HEK293 (cell line): ENCODE data around the gene C2orf49.

Experiments used
- CTCF ChIA-PET: fragments of 350-600 bp; formaldehyde crosslinking; extraction: SDS; loops from one replicate; lab custom pipeline; 2021; ENCODE audit warnings: antibody characterized with exemption; lab: Yijun Ruan, JAX
- POLR2A ChIA-PET: fragments of 300-600 bp; formaldehyde crosslinking; extraction: SDS; loops from one replicate; lab custom pipeline; 2020; ENCODE audit warnings: antibody characterized with exemption, inconsistent platforms; lab: Yijun Ruan, JAX
- H3K27ac ChIP-seq: fragments of 200-500 bp; sonication (Bioruptor generic); 2 replicates; pipeline ENCODE4 v1.5.1; 2014; ENCODE audit warnings: low read depth, low read length, control low read depth, inconsistent platforms; ENCODE audit errors: extremely low read depth
- H3K36me3 ChIP-seq, 2 experiments: fragments of 200-500 bp in 1 of 2; sonication (Bioruptor generic) in 1 of 2; 1 replicate in 1 of 2; 2 replicates in 1 of 2; pipeline ENCODE4 v1.5.1; 2014 to 2017; ENCODE audit warnings: inconsistent platforms in 2 of 2, low read length in 2 of 2; ENCODE audit not compliant: control insufficient read depth in 2 of 2, insufficient read depth in 1 of 2
- H3K4me1 ChIP-seq: fragments of 200-500 bp; sonication (Bioruptor generic); 2 replicates; pipeline ENCODE4 v1.5.1; 2014; ENCODE audit warnings: mild to moderate bottlenecking, low read length, inconsistent platforms; ENCODE audit not compliant: control insufficient read depth, insufficient read depth
- H3K4me3 ChIP-seq: 2 replicates; pipeline ENCODE4 v1.5.1; 2011; ENCODE audit warnings: low read depth, mild to moderate bottlenecking, control low read depth, low read length, moderate library complexity
- H3K9me3 ChIP-seq: fragments of 200-500 bp; sonication (Bioruptor generic); 2 replicates; pipeline ENCODE4 v1.5.1; 2014; ENCODE audit warnings: low read depth, low read length, inconsistent platforms; ENCODE audit not compliant: control insufficient read depth, insufficient read depth
- IKZF3 ChIP-seq: fragments of 450-650 bp; IDR thresholded peaks from 2 replicates; pipeline ENCODE4 v1.5.0; 2018; ENCODE audit warnings: missing biosample characterization, mild to moderate bottlenecking, missing genetic modification characterization, moderate library complexity
- KLF10 ChIP-seq: fragments of 450-650 bp; IDR thresholded peaks from 2 replicates; pipeline ENCODE4 v1.5.1; 2018; ENCODE audit warnings: missing biosample characterization, mild to moderate bottlenecking, missing genetic modification characterization
- KLF16 ChIP-seq: fragments of 450-650 bp; formaldehyde crosslinking; IDR thresholded peaks from 2 replicates; pipeline ENCODE4 v1.5.1; 2017; ENCODE audit warnings: missing biosample characterization, missing genetic modification characterization
- KLF8 ChIP-seq: fragments of 450-650 bp; formaldehyde crosslinking; IDR thresholded peaks from 2 replicates; pipeline ENCODE4 v1.5.1; 2016; ENCODE audit warnings: missing biosample characterization, missing genetic modification characterization
- KLF9 ChIP-seq: fragments of 450-650 bp; formaldehyde crosslinking; IDR thresholded peaks from 2 replicates; pipeline ENCODE4 v1.5.1; 2016; ENCODE audit warnings: missing biosample characterization, missing genetic modification characterization, low read depth
- REPIN1 ChIP-seq: fragments of 450-650 bp; formaldehyde crosslinking; IDR thresholded peaks from 2 replicates; pipeline ENCODE4 v1.5.1; 2017; ENCODE audit warnings: missing biosample characterization, missing genetic modification characterization, low read depth
- YY2 ChIP-seq: fragments of 450-650 bp; formaldehyde crosslinking; IDR thresholded peaks from 2 replicates; pipeline ENCODE4 v1.5.1; 2016; ENCODE audit warnings: missing biosample characterization, missing genetic modification characterization
- ZBTB11 ChIP-seq: fragments of 450-650 bp; formaldehyde crosslinking; conservative IDR thresholded peaks from 2 replicates; pipeline ENCODE4 v1.5.1; 2016; ENCODE audit warnings: low read depth, missing biosample characterization, missing genetic modification characterization
- ZBTB7A ChIP-seq: fragments of 450-650 bp; formaldehyde crosslinking; IDR thresholded peaks from 2 replicates; pipeline ENCODE4 v1.5.1; 2016; ENCODE audit warnings: low read depth, missing biosample characterization, missing genetic modification characterization
- ZBTB8A ChIP-seq: fragments of 450-650 bp; formaldehyde crosslinking; IDR thresholded peaks from 2 replicates; pipeline ENCODE4 v1.5.1; 2016; ENCODE audit warnings: missing biosample characterization, missing genetic modification characterization
- ZNF248 ChIP-seq: fragments of 450-650 bp; formaldehyde crosslinking; IDR thresholded peaks from 2 replicates; pipeline ENCODE4 v1.5.1; 2017; ENCODE audit warnings: missing biosample characterization, missing genetic modification characterization
- ZNF354C ChIP-seq: fragments of 450-650 bp; formaldehyde crosslinking; IDR thresholded peaks from 2 replicates; pipeline ENCODE4 v1.5.1; 2016; ENCODE audit warnings: missing biosample characterization, missing genetic modification characterization, low read depth, borderline replicate concordance
- ZNF391 ChIP-seq: fragments of 450-650 bp; formaldehyde crosslinking; IDR thresholded peaks from 2 replicates; pipeline ENCODE4 v1.5.1; 2016; ENCODE audit warnings: low read depth, missing biosample characterization, missing genetic modification characterization, borderline replicate concordance
- ZNF394 ChIP-seq: fragments of 450-650 bp; formaldehyde crosslinking; IDR thresholded peaks from 2 replicates; pipeline ENCODE4 v1.5.1; 2016; ENCODE audit warnings: missing biosample characterization, missing genetic modification characterization, mild to moderate bottlenecking, moderate library complexity, borderline replicate concordance
- ZNF558 ChIP-seq: fragments of 450-650 bp; formaldehyde crosslinking; IDR thresholded peaks from 2 replicates; pipeline ENCODE4 v1.5.1; 2016; ENCODE audit warnings: missing biosample characterization, missing genetic modification characterization
- ZNF585B ChIP-seq: fragments of 450-650 bp; formaldehyde crosslinking; IDR thresholded peaks from 2 replicates; pipeline ENCODE4 v1.5.1; 2016; ENCODE audit warnings: missing biosample characterization, missing genetic modification characterization
- ZNF600 ChIP-seq: fragments of 450-650 bp; formaldehyde crosslinking; IDR thresholded peaks from 2 replicates; pipeline ENCODE4 v1.5.1; 2016; ENCODE audit warnings: missing biosample characterization, missing genetic modification characterization
- ZNF747 ChIP-seq: fragments of 450-650 bp; formaldehyde crosslinking; IDR thresholded peaks from 2 replicates; pipeline ENCODE4 v1.5.1; 2016; ENCODE audit warnings: missing biosample characterization, missing genetic modification characterization
- ZNF76 ChIP-seq: fragments of 450-650 bp; formaldehyde crosslinking; IDR thresholded peaks from 2 replicates; pipeline ENCODE4; 2016; ENCODE audit warnings: low read depth, missing biosample characterization, missing genetic modification characterization, borderline replicate concordance
- ZNF837 ChIP-seq: fragments of 450-650 bp; formaldehyde crosslinking; IDR thresholded peaks from 2 replicates; pipeline ENCODE4 v1.5.1; 2016; ENCODE audit warnings: missing biosample characterization, missing genetic modification characterization
- TF ChIP-seq, protein P1 (sequence below): fragments of 450-650 bp; formaldehyde crosslinking; IDR thresholded peaks from 2 replicates; pipeline ENCODE4 v1.5.1; 2016; ENCODE audit warnings: missing biosample characterization, missing genetic modification characterization
- TF ChIP-seq, protein P2 (sequence below): fragments of 450-650 bp; formaldehyde crosslinking; IDR thresholded peaks from 2 replicates; pipeline ENCODE4 v1.5.1; 2016; ENCODE audit warnings: missing biosample characterization, missing genetic modification characterization
- TF ChIP-seq, protein P3 (sequence below): fragments of 450-650 bp; formaldehyde crosslinking; IDR thresholded peaks from 2 replicates; pipeline ENCODE4 v1.5.1; 2017; ENCODE audit warnings: missing biosample characterization, missing genetic modification characterization

The C2orf49 gene

DNA sequence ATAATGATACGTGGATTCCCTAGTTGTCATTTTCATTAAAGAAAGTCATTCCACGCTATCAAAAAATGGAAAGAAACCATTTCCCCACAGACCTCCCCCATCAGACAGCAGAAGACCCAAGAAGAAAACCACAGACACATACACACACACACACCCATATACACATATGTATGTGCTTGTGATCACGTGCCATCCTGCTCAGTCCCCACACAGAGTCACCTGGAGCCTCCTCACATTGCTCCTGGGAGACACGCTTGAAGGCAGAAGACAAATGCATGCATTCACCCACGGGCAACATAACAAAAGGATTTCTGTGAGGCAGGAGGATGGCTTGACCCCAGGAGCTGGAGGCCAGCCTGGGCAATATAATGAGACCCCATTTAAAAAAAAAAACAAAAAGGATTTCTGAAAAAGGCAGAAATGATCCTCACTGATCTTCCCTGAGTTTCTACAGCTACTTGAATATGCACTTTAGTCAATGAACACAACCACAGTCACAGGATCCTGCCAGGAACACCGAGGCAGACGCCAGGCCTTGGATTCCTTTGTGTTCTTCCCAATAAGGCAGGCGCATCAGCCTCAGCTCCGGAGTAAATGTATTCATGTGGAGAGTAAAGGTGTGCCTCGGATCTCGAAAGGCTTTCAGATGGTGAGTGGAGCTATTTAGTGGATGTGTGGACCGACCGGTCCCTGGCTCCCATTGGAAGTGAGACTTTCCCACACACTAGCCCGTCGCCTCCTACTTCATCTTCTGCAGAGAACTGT, 28.8 kb upstream of the C2orf49 start:
- Histone ChIP-seq H3K4me1 (no peaks in the 10 kb centered on the region), H3K36me3 (peaks cover 0 to 20% of the 10 kb centered on the region in 2 experiments; a peak in 2 of 3 replicates), H3K9me3 (no peaks in the 10 kb centered on the region), H3K4me3 (no peak overlapping the region), H3K27ac (no peak overlapping the region)
- TF ChIP-seq ZNF248 (tag by site-specific recombination) (no peak), ZNF558 (no peak), ZBTB7A (tag by site-specific recombination) (no peak), ZNF394 (tag by site-specific recombination) (no peak), ZNF76 (tag by site-specific recombination) (no peak), REPIN1 (tag by site-specific recombination) (no peak), ZBTB11 (tag by site-specific recombination) (no peak), IKZF3 (no peak), ZNF747 (tag by site-specific recombination) (no peak), ZNF600 (tag by site-specific recombination) (no peak), ZNF585B (tag by site-specific recombination) (no peak), KLF9 (tag by site-specific recombination) (no peak), ZBTB8A (tag by site-specific recombination) (no peak), ZNF354C (tag by site-specific recombination) (no peak), KLF10 (tag by site-specific recombination) (no peak)
- TF ChIP-seq, protein P1, sequence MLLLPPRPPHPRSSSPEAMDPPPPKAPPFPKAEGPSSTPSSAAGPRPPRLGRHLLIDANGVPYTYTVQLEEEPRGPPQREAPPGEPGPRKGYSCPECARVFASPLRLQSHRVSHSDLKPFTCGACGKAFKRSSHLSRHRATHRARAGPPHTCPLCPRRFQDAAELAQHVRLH (tag by site-specific recombination), result no peak
- POLR2A ChIA-PET, result no interaction called here
- CTCF ChIA-PET, result interaction anchor here (0.9 to 1.1 kb wide), 2 partner anchors 14 to 194 kb away, joined by 4 to 5 read pairs; no protein-coding TSS in a partner anchor

DNA sequence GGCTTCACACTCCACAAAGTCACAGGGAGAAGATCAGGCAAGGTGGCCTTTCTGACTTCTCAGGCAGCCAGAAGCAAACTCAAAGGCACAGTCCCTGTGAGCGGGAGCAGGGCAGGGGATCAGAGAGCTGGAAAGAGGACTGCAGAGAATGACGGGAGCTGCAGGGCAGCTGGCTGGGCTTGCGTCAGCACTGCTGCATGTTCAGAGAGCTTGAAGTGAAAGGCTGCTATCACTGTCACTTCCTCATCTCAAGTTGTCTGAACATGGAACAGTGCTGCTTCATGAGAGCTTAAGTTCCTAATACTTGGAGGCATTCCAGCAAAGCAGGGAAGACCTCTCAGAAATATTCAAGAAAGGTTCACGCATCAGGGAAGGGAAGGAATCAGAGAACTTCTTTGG, 28.2 kb upstream of the C2orf49 start:
- H3K4me3 ChIP-seq, result no peak overlapping the region
- POLR2A ChIA-PET, result interaction anchor here (0.9 kb wide), 1 partner anchor 47 kb away, joined by 3 read pairs; no protein-coding TSS in a partner anchor
- no peaks in the 10 kb centered on the region for H3K9me3 ChIP-seq
- H3K27ac ChIP-seq, result no peak overlapping the region
- TF ChIP-seq ZNF248 (tag by site-specific recombination) (no peak), YY2 (tag by site-specific recombination) (no peak), KLF8 (no peak), KLF16 (tag by site-specific recombination) (no peak), ZNF837 (tag by site-specific recombination) (no peak), ZNF391 (no peak)
- TF ChIP-seq, protein P2, sequence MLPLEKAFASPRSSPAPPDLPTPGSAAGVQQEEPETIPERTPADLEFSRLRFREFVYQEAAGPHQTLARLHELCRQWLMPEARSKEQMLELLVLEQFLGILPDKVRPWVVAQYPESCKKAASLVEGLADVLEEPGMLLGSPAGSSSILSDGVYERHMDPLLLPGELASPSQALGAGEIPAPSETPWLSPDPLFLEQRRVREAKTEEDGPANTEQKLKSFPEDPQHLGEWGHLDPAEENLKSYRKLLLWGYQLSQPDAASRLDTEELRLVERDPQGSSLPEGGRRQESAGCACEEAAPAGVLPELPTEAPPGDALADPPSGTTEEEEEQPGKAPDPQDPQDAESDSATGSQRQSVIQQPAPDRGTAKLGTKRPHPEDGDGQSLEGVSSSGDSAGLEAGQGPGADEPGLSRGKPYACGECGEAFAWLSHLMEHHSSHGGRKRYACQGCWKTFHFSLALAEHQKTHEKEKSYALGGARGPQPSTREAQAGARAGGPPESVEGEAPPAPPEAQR (tag by site-specific recombination), result no peak
- TF ChIP-seq, protein P3, sequence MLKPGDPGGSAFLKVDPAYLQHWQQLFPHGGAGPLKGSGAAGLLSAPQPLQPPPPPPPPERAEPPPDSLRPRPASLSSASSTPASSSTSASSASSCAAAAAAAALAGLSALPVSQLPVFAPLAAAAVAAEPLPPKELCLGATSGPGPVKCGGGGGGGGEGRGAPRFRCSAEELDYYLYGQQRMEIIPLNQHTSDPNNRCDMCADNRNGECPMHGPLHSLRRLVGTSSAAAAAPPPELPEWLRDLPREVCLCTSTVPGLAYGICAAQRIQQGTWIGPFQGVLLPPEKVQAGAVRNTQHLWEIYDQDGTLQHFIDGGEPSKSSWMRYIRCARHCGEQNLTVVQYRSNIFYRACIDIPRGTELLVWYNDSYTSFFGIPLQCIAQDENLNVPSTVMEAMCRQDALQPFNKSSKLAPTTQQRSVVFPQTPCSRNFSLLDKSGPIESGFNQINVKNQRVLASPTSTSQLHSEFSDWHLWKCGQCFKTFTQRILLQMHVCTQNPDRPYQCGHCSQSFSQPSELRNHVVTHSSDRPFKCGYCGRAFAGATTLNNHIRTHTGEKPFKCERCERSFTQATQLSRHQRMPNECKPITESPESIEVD, result no peak
- H3K4me1 ChIP-seq, result no peaks in the 10 kb centered on the region
- CTCF ChIA-PET, result interaction anchor here (0.9 to 1.1 kb wide), 3 partner anchors 14 to 194 kb away, joined by 3 to 5 read pairs (median 4); no protein-coding TSS in a partner anchor
- peaks cover 0 to 20% of the 10 kb centered on the region in 2 experiments; a peak in 2 of 3 replicates for H3K36me3 ChIP-seq
